Measurements from ENCODE around the gene DGKQ. TPM values are rescaled to one million over a fixed set of nuclear protein-coding genes. Genes with fewer than 3 reads are reported as not detected.

The DGKQ gene
- total RNA-seq, 1 experiment from 2014 or later = 11.5 TPM

- CTCF ChIA-PET = no interaction called here
- BruUV-seq (replicated peaks) = no TSS peak
These were observed 25.1 kb downstream of the DGKQ start for GRCh38 chr4:948101-948935.

GRCh38 chr4:947491-947971, 25.8 kb downstream of the DGKQ start:
- H4K20me1 ChIP-seq (ENCODE audit: insufficient read depth) = no peaks in the 10 kb centered on the region
- ChIA-PET POLR2A (ENCODE audit: unreplicated experiment) (no interaction called here), CTCF (no interaction called here)
- no peak overlapping the region for H2AFZ ChIP-seq
- no peaks in the 10 kb centered on the region for H3F3A ChIP-seq (ENCODE audit: insufficient read depth, low read depth)
- H3K9me3 ChIP-seq (ENCODE audit: insufficient read depth, low read depth) = no peaks in the 10 kb centered on the region
- H3K36me3 ChIP-seq (ENCODE audit: low read depth) = no peaks in the 10 kb centered on the region
- DNase-seq = no peak
- no peak overlapping the region for H3K27ac ChIP-seq
- no peaks in the 10 kb centered on the region for H3K27me3 ChIP-seq (ENCODE audit: insufficient read depth, low read depth)
- H3K4me3 ChIP-seq = no peak overlapping the region
- no peaks in the 10 kb centered on the region for H3K4me1 ChIP-seq (replicated peaks; ENCODE audit: insufficient read depth)
- BruUV-seq (replicated peaks) = no TSS peak
- H3K4me2 ChIP-seq = no peak overlapping the region
- intact Hi-C loops (cut with micrococcal nuclease; ENCODE audit: unreplicated experiment) = no loop called here
- no peaks in the 10 kb centered on the region for H3K9me2 ChIP-seq (ENCODE audit: insufficient read depth)
- TF ChIP-seq EZH2 (IDR thresholded peaks at IDR 0.05; ENCODE audit: low read depth) (no peak), CTCF (conservative IDR thresholded peaks at IDR 0.05) (no peak)
- H3K79me2 ChIP-seq (ENCODE audit: low read depth) = no peaks in the 10 kb centered on the region

More at GRCh38 chr4:948101-948935, 25.1 kb downstream of the DGKQ start:
- no peaks in the 10 kb centered on the region for H3K9me2 ChIP-seq (ENCODE audit: insufficient read depth)
- no peak for DNase-seq
- no peaks in the 10 kb centered on the region for H3K9me3 ChIP-seq (ENCODE audit: insufficient read depth, low read depth)
- POLR2A ChIA-PET (ENCODE audit: unreplicated experiment) = interaction anchor here (0.6 kb wide), 1 partner anchor 320 kb away, joined by 4 read pairs; no protein-coding TSS in a partner anchor
- no peaks in the 10 kb centered on the region for H3K4me1 ChIP-seq (replicated peaks; ENCODE audit: insufficient read depth)
- no peak overlapping the region for H2AFZ ChIP-seq
- intact Hi-C loops (cut with micrococcal nuclease; ENCODE audit: unreplicated experiment) = no loop called here
- no peaks in the 10 kb centered on the region for H3F3A ChIP-seq (ENCODE audit: insufficient read depth, low read depth)
- no peak overlapping the region for H3K4me2 ChIP-seq
- H3K27ac ChIP-seq = no peak overlapping the region
- H4K20me1 ChIP-seq (ENCODE audit: insufficient read depth) = no peaks in the 10 kb centered on the region
- H3K36me3 ChIP-seq (ENCODE audit: low read depth) = no peaks in the 10 kb centered on the region
- no peak for TF ChIP-seq EZH2 (IDR thresholded peaks at IDR 0.05; ENCODE audit: low read depth)
- no peak for TF ChIP-seq CTCF (conservative IDR thresholded peaks at IDR 0.05)
- H3K79me2 ChIP-seq (ENCODE audit: low read depth) = no peaks in the 10 kb centered on the region
- no peak overlapping the region for H3K4me3 ChIP-seq
- no peaks in the 10 kb centered on the region for H3K27me3 ChIP-seq (ENCODE audit: insufficient read depth, low read depth)

GRCh38 chr4:946517-947471, 26.6 kb downstream of the DGKQ start:
- Histone ChIP-seq H3K79me2 (ENCODE audit: low read depth) (no peaks in the 10 kb centered on the region), H3K4me3 (no peak overlapping the region), H2AFZ (no peak overlapping the region), H3K4me1 (replicated peaks; ENCODE audit: insufficient read depth) (no peaks in the 10 kb centered on the region), H3K9me2 (ENCODE audit: insufficient read depth) (no peaks in the 10 kb centered on the region), H3K27ac (no peak overlapping the region), H4K20me1 (ENCODE audit: insufficient read depth) (no peaks in the 10 kb centered on the region), H3F3A (ENCODE audit: insufficient read depth, low read depth) (no peaks in the 10 kb centered on the region), H3K9me3 (ENCODE audit: insufficient read depth, low read depth) (no peaks in the 10 kb centered on the region), H3K36me3 (ENCODE audit: low read depth) (no peaks in the 10 kb centered on the region), H3K4me2 (no peak overlapping the region), H3K27me3 (ENCODE audit: insufficient read depth, low read depth) (no peaks in the 10 kb centered on the region)
- POLR2A ChIA-PET (ENCODE audit: unreplicated experiment) = no interaction called here
- CTCF ChIA-PET = no interaction called here
- intact Hi-C loops (cut with micrococcal nuclease; ENCODE audit: unreplicated experiment) = no loop called here
- no TSS peak for BruUV-seq (replicated peaks)
- DNase-seq = no peak
- no peak for TF ChIP-seq CTCF (conservative IDR thresholded peaks at IDR 0.05)
- no peak for TF ChIP-seq EZH2 (IDR thresholded peaks at IDR 0.05; ENCODE audit: low read depth)

Data from PC-9 (cell line).